ES-I3 (cell line): ENCODE measurements around the gene DERL2.

Experiments used
- H3K36me3 ChIP-seq: 2 replicates; pipeline ENCODE4 v1.6.1; 2013; ENCODE audit warnings: mild to moderate bottlenecking, low read length, control low read depth, moderate library complexity; ENCODE audit not compliant: insufficient read depth
- H3K4me1 ChIP-seq: 2 replicates; pipeline ENCODE4 v1.6.1; 2013; ENCODE audit warnings: mild to moderate bottlenecking, control low read depth, low read length; ENCODE audit not compliant: insufficient read depth
- H3K9ac ChIP-seq: 2 replicates; pipeline ENCODE4 v1.6.1; 2013; ENCODE audit warnings: low read depth, mild to moderate bottlenecking, low read length, moderate library complexity
- H3K9me3 ChIP-seq: 2 replicates; pipeline ENCODE4 v1.6.1; 2013; ENCODE audit warnings: mild to moderate bottlenecking, low read length, moderate library complexity; ENCODE audit not compliant: control insufficient read depth, insufficient read depth

The DERL2 gene

GRCh38 chr17:5485270-5486205 is at the start of gene DERL2:
Gene DERL2 (minus strand): TSS chr17:5486178. CDS start chr17:5486161, 17 bp downstream.
- Histone ChIP-seq H3K36me3 (peaks cover 24% of the 10 kb centered on the region), H3K9me3 (no peaks in the 10 kb centered on the region)

GRCh38 chr17:5535436-5535835 is 49.5 kb upstream of the DERL2 start:
- no peak overlapping the region for H3K9ac ChIP-seq
- no peaks in the 10 kb centered on the region for H3K4me1 ChIP-seq
- H3K9me3 ChIP-seq: no peaks in the 10 kb centered on the region
- no peaks in the 10 kb centered on the region for H3K36me3 ChIP-seq

More at GRCh38 chr17:5485270-5486205, at the start of gene DERL2:
- Histone ChIP-seq H3K9ac (peak within 1 kb of the TSS; percentile 98), H3K4me1 (no peaks in the 10 kb centered on the region; the same call in 1 of the 2 replicates)

GRCh38 chr17:5533486-5534315 is 47.7 kb upstream of the DERL2 start:
- Histone ChIP-seq H3K9me3 (no peaks in the 10 kb centered on the region), H3K36me3 (no peaks in the 10 kb centered on the region), H3K4me1 (no peaks in the 10 kb centered on the region), H3K9ac (no peak overlapping the region)

GRCh38 chr17:5532581-5532980 is 46.6 kb upstream of the DERL2 start:
- Histone ChIP-seq H3K9me3 (no peaks in the 10 kb centered on the region), H3K9ac (no peak overlapping the region), H3K36me3 (no peaks in the 10 kb centered on the region)

GRCh38 chr17:5531085-5531418 is 45.1 kb upstream of the DERL2 start:
- H3K4me1 ChIP-seq: no peaks in the 10 kb centered on the region
- no peak overlapping the region for H3K9ac ChIP-seq
- H3K36me3 ChIP-seq: no peaks in the 10 kb centered on the region
- H3K9me3 ChIP-seq: no peaks in the 10 kb centered on the region

More at GRCh38 chr17:5532581-5532980, 46.6 kb upstream of the DERL2 start:
- H3K4me1 ChIP-seq: no peaks in the 10 kb centered on the region

GRCh38 chr17:5530265-5531084 is 44.5 kb upstream of the DERL2 start:
- H3K36me3 ChIP-seq: no peaks in the 10 kb centered on the region
- H3K9ac ChIP-seq: no peak overlapping the region
- H3K4me1 ChIP-seq: no peaks in the 10 kb centered on the region
- no peaks in the 10 kb centered on the region for H3K9me3 ChIP-seq

GRCh38 chr17:5527601-5528250 is 41.7 kb upstream of the DERL2 start:
- Histone ChIP-seq H3K9me3 (no peaks in the 10 kb centered on the region), H3K4me1 (no peaks in the 10 kb centered on the region), H3K9ac (no peak overlapping the region), H3K36me3 (no peaks in the 10 kb centered on the region)

- H3K9me3 ChIP-seq: no peaks in the 10 kb centered on the region
- H3K36me3 ChIP-seq: no peaks in the 10 kb centered on the region
- no peak overlapping the region for H3K9ac ChIP-seq
- H3K4me1 ChIP-seq: no peaks in the 10 kb centered on the region
Observed at GRCh38 chr17:5526821-5527598, 41.0 kb upstream of the DERL2 start.

GRCh38 chr17:5523249-5523648 is 37.3 kb upstream of the DERL2 start:
- Histone ChIP-seq H3K4me1 (no peaks in the 10 kb centered on the region), H3K9me3 (no peaks in the 10 kb centered on the region), H3K36me3 (no peaks in the 10 kb centered on the region), H3K9ac (no peak overlapping the region)

- Histone ChIP-seq H3K36me3 (no peaks in the 10 kb centered on the region), H3K9ac (no peak overlapping the region), H3K9me3 (no peaks in the 10 kb centered on the region), H3K4me1 (no peaks in the 10 kb centered on the region)
Observed at GRCh38 chr17:5522476-5522875, 36.5 kb upstream of the DERL2 start.

GRCh38 chr17:5516060-5516792 is 30.2 kb upstream of the DERL2 start:
- no peaks in the 10 kb centered on the region for H3K36me3 ChIP-seq
- H3K9me3 ChIP-seq: no peaks in the 10 kb centered on the region
- no peak overlapping the region for H3K9ac ChIP-seq
- H3K4me1 ChIP-seq: no peaks in the 10 kb centered on the region

GRCh38 chr17:5514976-5515375 is 29.0 kb upstream of the DERL2 start:
- H3K9me3 ChIP-seq: no peaks in the 10 kb centered on the region
- no peaks in the 10 kb centered on the region for H3K36me3 ChIP-seq
- H3K4me1 ChIP-seq: no peaks in the 10 kb centered on the region
- H3K9ac ChIP-seq: no peak overlapping the region

GRCh38 chr17:5513628-5514027 is 27.6 kb upstream of the DERL2 start:
- Histone ChIP-seq H3K9ac (no peak overlapping the region), H3K36me3 (no peaks in the 10 kb centered on the region), H3K4me1 (no peaks in the 10 kb centered on the region), H3K9me3 (no peaks in the 10 kb centered on the region)
